ENCODE results near the gene SPRYD4.

DNA sequence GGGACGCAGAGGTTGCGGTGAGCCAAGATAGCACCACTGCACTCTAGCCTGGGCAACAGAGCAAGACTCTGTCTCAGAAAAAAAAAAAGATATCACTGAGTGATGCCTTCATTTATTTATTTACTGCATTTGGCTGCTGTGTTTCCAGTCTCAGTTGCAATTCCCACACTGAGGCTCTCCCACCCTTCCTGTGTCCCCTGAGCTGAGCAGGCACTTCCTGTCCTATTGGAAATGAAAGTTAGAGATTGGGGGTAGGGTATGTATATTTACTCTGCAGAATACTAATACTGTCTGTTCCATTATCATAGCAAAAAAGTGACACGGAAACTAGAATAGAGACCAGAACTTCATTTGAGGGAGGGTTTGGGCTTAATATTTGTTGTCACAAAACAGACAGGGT, 51.7 kb downstream of the SPRYD4 start:
- TF ChIP-seq ESRRA (CRISPR knock-in tag; IDR thresholded peaks at IDR 0.05; ENCODE audit: borderline replicate concordance) = no peak
- no peak for TF ChIP-seq ZNF317 (CRISPR knock-in tag; IDR thresholded peaks at IDR 0.05; ENCODE audit: borderline replicate concordance, low read depth)
- TF ChIP-seq, protein P1, sequence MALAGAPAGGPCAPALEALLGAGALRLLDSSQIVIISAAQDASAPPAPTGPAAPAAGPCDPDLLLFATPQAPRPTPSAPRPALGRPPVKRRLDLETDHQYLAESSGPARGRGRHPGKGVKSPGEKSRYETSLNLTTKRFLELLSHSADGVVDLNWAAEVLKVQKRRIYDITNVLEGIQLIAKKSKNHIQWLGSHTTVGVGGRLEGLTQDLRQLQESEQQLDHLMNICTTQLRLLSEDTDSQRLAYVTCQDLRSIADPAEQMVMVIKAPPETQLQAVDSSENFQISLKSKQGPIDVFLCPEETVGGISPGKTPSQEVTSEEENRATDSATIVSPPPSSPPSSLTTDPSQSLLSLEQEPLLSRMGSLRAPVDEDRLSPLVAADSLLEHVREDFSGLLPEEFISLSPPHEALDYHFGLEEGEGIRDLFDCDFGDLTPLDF (CRISPR knock-in tag; IDR thresholded peaks at IDR 0.05) = no peak
- TF ChIP-seq, protein P2, sequence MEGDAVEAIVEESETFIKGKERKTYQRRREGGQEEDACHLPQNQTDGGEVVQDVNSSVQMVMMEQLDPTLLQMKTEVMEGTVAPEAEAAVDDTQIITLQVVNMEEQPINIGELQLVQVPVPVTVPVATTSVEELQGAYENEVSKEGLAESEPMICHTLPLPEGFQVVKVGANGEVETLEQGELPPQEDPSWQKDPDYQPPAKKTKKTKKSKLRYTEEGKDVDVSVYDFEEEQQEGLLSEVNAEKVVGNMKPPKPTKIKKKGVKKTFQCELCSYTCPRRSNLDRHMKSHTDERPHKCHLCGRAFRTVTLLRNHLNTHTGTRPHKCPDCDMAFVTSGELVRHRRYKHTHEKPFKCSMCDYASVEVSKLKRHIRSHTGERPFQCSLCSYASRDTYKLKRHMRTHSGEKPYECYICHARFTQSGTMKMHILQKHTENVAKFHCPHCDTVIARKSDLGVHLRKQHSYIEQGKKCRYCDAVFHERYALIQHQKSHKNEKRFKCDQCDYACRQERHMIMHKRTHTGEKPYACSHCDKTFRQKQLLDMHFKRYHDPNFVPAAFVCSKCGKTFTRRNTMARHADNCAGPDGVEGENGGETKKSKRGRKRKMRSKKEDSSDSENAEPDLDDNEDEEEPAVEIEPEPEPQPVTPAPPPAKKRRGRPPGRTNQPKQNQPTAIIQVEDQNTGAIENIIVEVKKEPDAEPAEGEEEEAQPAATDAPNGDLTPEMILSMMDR (IDR thresholded peaks at IDR 0.05) = no peak
- TF ChIP-seq SP1 (CRISPR knock-in tag; conservative IDR thresholded peaks at IDR 0.05) = no peak
- TF ChIP-seq, protein P3, sequence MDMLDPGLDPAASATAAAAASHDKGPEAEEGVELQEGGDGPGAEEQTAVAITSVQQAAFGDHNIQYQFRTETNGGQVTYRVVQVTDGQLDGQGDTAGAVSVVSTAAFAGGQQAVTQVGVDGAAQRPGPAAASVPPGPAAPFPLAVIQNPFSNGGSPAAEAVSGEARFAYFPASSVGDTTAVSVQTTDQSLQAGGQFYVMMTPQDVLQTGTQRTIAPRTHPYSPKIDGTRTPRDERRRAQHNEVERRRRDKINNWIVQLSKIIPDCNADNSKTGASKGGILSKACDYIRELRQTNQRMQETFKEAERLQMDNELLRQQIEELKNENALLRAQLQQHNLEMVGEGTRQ (CRISPR knock-in tag; IDR thresholded peaks at IDR 0.05) = no peak
- no peak for TF ChIP-seq GABPB1 (CRISPR knock-in tag; IDR thresholded peaks at IDR 0.05)
- TF ChIP-seq ZNF138 (CRISPR knock-in tag; conservative IDR thresholded peaks at IDR 0.05) = no peak
- no peak for TF ChIP-seq CREB1 (CRISPR knock-in tag; IDR thresholded peaks at IDR 0.05)
- TF ChIP-seq, protein P4, sequence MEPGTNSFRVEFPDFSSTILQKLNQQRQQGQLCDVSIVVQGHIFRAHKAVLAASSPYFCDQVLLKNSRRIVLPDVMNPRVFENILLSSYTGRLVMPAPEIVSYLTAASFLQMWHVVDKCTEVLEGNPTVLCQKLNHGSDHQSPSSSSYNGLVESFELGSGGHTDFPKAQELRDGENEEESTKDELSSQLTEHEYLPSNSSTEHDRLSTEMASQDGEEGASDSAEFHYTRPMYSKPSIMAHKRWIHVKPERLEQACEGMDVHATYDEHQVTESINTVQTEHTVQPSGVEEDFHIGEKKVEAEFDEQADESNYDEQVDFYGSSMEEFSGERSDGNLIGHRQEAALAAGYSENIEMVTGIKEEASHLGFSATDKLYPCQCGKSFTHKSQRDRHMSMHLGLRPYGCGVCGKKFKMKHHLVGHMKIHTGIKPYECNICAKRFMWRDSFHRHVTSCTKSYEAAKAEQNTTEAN (CRISPR knock-in tag; IDR thresholded peaks at IDR 0.05) = no peak
- TF ChIP-seq, protein P5, sequence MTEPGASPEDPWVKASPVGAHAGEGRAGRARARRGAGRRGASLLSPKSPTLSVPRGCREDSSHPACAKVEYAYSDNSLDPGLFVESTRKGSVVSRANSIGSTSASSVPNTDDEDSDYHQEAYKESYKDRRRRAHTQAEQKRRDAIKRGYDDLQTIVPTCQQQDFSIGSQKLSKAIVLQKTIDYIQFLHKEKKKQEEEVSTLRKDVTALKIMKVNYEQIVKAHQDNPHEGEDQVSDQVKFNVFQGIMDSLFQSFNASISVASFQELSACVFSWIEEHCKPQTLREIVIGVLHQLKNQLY (CRISPR knock-in tag; IDR thresholded peaks at IDR 0.05) = no peak
